Loucy (cell line): Measurements from ENCODE around the gene CYB561D2.
A peak's percentile ranks its signal among the peaks of the same experiment; 100 is the strongest.

ENCODE experiments used
- H2AFZ ChIP-seq: fragments of 200-600 bp; sonication (generic); 2 replicates; pipeline ENCODE4 v1.6.0; 2016; ENCODE audit warnings: antibody characterized with exemption, mild to moderate bottlenecking, low read length, moderate library complexity
- H3F3A ChIP-seq: fragments of 200-600 bp; 2 replicates; pipeline ENCODE4 v1.6.0; 2016; ENCODE audit warnings: antibody characterized with exemption, low read depth, mild to moderate bottlenecking
- H3K27me3 ChIP-seq: fragments of 200-600 bp; sonication (generic); 2 replicates; pipeline ENCODE4 v1.6.1; 2014; ENCODE audit warnings: low read length, mild to moderate bottlenecking; ENCODE audit not compliant: insufficient read depth, poor library complexity, severe bottlenecking
- H3K36me3 ChIP-seq: fragments of 200-600 bp; sonication (generic); 2 replicates; pipeline ENCODE4 v1.6.1; 2016; ENCODE audit warnings: low read length; ENCODE audit not compliant: insufficient read depth
- H3K4me1 ChIP-seq: fragments of 200-600 bp; sonication (generic); 2 replicates; pipeline ENCODE4 v1.5.1; 2014; ENCODE audit warnings: low read length, mild to moderate bottlenecking; ENCODE audit not compliant: insufficient read depth, poor library complexity, severe bottlenecking
- H3K4me2 ChIP-seq: fragments of 200-600 bp; sonication (generic); 2 replicates; pipeline ENCODE4 v1.6.0; 2014; ENCODE audit warnings: antibody characterized with exemption, low read length, low read depth, mild to moderate bottlenecking; ENCODE audit not compliant: poor library complexity, severe bottlenecking
- H3K4me3 ChIP-seq: fragments of 200-600 bp; sonication (generic); 2 replicates; pipeline ENCODE4 v1.5.1; 2014; ENCODE audit warnings: low read length, mild to moderate bottlenecking, mixed read lengths; ENCODE audit not compliant: poor library complexity, severe bottlenecking
- H3K79me2 ChIP-seq: fragments of 200-600 bp; sonication (generic); 2 replicates; pipeline ENCODE4 v1.6.1; 2014; ENCODE audit warnings: low read length; ENCODE audit not compliant: insufficient read depth
- H3K9ac ChIP-seq: fragments of 200-600 bp; sonication (generic); 2 replicates; pipeline ENCODE4 v1.6.0; 2014; ENCODE audit warnings: mild to moderate bottlenecking, low read depth, low read length, moderate library complexity; ENCODE audit not compliant: poor library complexity, severe bottlenecking
- H3K9me2 ChIP-seq: fragments of 200-600 bp; sonication (generic); replicated peaks from 2 replicates; pipeline ENCODE4 v1.6.1; 2016; ENCODE audit warnings: low read depth, low read length, mixed read lengths
- H3K9me3 ChIP-seq: fragments of 200-600 bp; sonication (generic); 2 replicates; pipeline ENCODE4 v1.6.1; 2014; ENCODE audit warnings: mild to moderate bottlenecking, antibody characterized with exemption, low read length, low read depth; ENCODE audit not compliant: insufficient read depth
- H4K20me1 ChIP-seq: fragments of 200-600 bp; sonication (generic); 2 replicates; pipeline ENCODE4 v1.6.0; 2014; ENCODE audit warnings: antibody characterized with exemption, low read length, mild to moderate bottlenecking; ENCODE audit not compliant: insufficient read depth, poor library complexity, severe bottlenecking
- CTCF ChIP-seq: fragments of 200-600 bp; sonication (generic); conservative IDR thresholded peaks from 2 replicates; pipeline ENCODE4 v1.5.1; 2014; ENCODE audit warnings: mild to moderate bottlenecking, antibody characterized with exemption, low read length
- EZH2phosphoT487 ChIP-seq: fragments of 200-600 bp; IDR thresholded peaks from 2 replicates; pipeline ENCODE4 v1.6.1; 2018; ENCODE audit warnings: antibody characterized with exemption, mild to moderate bottlenecking, moderate library complexity, borderline replicate concordance

Gene CYB561D2

GRCh38 chr3:50372349-50372748 is 21.7 kb downstream of the CYB561D2 start:
- Histone ChIP-seq H3F3A (0 out of 2 replicates have a peak, but pooled peaks cover 3% of the 10 kb centered on the region), H3K4me2 (peak overlapping the region; percentile 60), H3K4me3 (no peak overlapping the region), H3K9me2 (no peaks in the 10 kb centered on the region), H3K4me1 (peaks cover 20% of the 10 kb centered on the region), H2AFZ (no peak overlapping the region), H3K36me3 (no peaks in the 10 kb centered on the region), H3K79me2 (no peaks in the 10 kb centered on the region), H3K9me3 (no peaks in the 10 kb centered on the region), H3K27me3 (no peaks in the 10 kb centered on the region), H4K20me1 (no peaks in the 10 kb centered on the region), H3K9ac (peak overlapping the region; percentile 59)
- TF ChIP-seq EZH2phosphoT487 = no peak
- TF ChIP-seq CTCF = peak; percentile 37

- Histone ChIP-seq H3K27me3 (no peaks in the 10 kb centered on the region), H3F3A (0 out of 2 replicates have a peak, but pooled peaks cover 3% of the 10 kb centered on the region), H4K20me1 (no peaks in the 10 kb centered on the region), H3K79me2 (no peaks in the 10 kb centered on the region), H3K4me2 (peak overlapping the region; percentile 60), H3K9ac (peak overlapping the region; percentile 59), H3K4me1 (peaks cover 20% of the 10 kb centered on the region), H2AFZ (no peak overlapping the region; the same call in 1 of the 2 replicates), H3K9me3 (no peaks in the 10 kb centered on the region), H3K9me2 (no peaks in the 10 kb centered on the region), H3K36me3 (no peaks in the 10 kb centered on the region), H3K4me3 (no peak overlapping the region)
- TF ChIP-seq EZH2phosphoT487 (no peak), CTCF (no peak)
Observed at GRCh38 chr3:50373146-50374051, 22.7 kb downstream of the CYB561D2 start.

GRCh38 chr3:50374363-50375257 is 23.9 kb downstream of the CYB561D2 start:
- H3K4me1 ChIP-seq = peaks cover 20% of the 10 kb centered on the region
- TF ChIP-seq CTCF (no peak), EZH2phosphoT487 (no peak)
- no peaks in the 10 kb centered on the region for H4K20me1 ChIP-seq
- H3K9me3 ChIP-seq = no peaks in the 10 kb centered on the region
- 0 out of 2 replicates have a peak, but pooled peaks cover 3% of the 10 kb centered on the region for H3F3A ChIP-seq
- H2AFZ ChIP-seq = no peak overlapping the region
- H3K9me2 ChIP-seq = no peaks in the 10 kb centered on the region
- no peak overlapping the region for H3K4me2 ChIP-seq
- H3K79me2 ChIP-seq = no peaks in the 10 kb centered on the region
- H3K36me3 ChIP-seq = no peaks in the 10 kb centered on the region
- H3K9ac ChIP-seq = no peak overlapping the region
- no peaks in the 10 kb centered on the region for H3K27me3 ChIP-seq
- no peak overlapping the region for H3K4me3 ChIP-seq
